Putamen (tissue), 1 donor: Measurements from ENCODE around the gene HLA-DQB1.
"Not testable (repeated sequence)": the region's sequence is repeated elsewhere in the genome, so short reads cannot be mapped to it uniquely, and the experiment has no call there.

Source experiments
- DNase-seq: peaks from one replicate; pipeline ENCODE4 v3.0.0-alpha.2; 2016; ENCODE audit warnings: low spot score

The HLA-DQB1 gene

DNA sequence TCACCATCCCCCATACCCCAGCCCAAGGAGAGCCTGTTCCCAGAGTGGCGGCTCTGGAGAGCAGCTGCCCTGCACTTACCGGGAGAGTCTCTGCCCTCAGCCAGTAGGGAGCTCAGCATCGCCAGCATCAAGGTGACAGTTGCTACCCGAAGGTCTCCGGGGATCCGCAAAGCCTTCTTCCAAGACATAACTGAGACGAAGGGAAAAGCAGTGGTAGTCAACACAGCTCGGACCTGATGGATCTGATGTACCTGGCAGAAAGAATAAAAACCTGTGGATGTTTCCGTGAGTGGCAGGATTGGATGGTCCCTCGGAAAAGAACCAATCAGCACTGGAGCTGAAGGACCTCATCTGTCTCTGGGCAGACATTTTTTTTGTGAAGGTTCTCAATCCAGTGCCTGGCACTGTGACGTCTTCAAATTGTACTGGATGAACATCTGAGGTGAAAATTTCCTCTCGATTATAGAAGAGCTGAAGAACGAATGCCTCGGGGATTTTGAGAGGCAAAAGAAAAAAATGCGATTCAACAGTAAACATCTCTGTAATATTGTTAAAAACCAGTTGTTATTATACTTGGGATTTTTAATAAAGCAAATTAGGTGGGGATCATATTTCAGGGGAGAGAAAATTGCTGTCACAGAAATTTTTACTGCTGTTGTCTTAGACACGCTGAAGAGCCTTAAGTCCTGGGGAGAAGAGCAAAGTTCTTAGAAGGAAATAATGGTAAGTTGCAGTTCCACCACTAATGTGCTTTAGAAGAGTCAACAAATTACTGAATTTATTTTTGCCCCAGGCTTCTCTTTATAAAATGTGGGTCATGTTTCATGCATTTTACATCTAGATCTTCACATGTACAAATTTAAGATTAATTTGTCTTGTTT is at the start of gene HLA-DQB1:
TSS of gene HLA-DQB1 (minus strand) at position 238 of the 881 bp plus-strand sequence. CDS start at position 188, 50 bp downstream.
- peak; percentile 30 for DNase-seq

DNA sequence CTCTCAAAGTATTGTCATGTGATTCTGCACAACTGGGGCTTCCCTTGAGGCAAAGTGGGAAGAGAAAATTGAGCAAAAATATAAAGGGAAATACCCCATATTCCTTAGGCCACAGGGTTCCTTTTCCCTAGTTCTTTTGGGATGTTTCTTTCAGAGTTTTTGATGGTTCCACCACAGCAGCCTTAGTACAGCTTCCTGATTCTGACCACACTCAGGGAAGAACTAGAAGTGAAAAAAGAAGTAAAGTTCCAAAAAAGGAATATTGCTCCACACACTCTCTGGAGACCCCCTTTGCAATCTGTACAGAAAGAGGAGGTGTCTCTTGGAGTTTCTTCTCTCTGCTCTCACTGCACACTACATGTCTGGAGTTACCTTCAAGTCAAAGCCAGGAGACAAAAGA is 46.8 kb upstream of the HLA-DQB1 start:
- DNase-seq: no peak

GRCh38 chr6:32709625-32710024 is 43.2 kb upstream of the HLA-DQB1 start:
- no peak for DNase-seq

- not testable (repeated sequence) for DNase-seq
Observed at GRCh38 chr6:32705164-32705563, 38.7 kb upstream of the HLA-DQB1 start.

GRCh38 chr6:32703347-32703746 is 36.9 kb upstream of the HLA-DQB1 start:
- no peak for DNase-seq

- DNase-seq: peak; percentile 24
Observed at GRCh38 chr6:32700391-32701040, 34.1 kb upstream of the HLA-DQB1 start.

DNA sequence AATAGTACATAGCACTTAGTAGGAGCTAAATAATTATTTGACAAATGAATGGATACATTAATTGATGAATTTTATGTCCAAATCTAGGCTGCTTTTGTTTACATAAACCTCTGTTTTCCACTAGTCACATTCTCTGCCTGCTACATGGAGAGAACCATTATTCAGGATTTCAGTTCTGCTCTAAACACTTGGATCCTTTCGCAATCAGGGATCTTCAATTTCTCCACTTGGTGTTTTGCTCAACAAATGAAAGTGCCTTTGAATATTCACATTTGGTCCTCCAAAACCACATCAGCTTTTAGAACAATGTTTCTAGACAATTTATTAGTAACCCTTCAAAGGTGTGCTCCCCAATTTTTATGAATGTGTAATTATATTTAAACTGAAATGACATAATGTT is 30.6 kb upstream of the HLA-DQB1 start:
- no peak for DNase-seq

DNA sequence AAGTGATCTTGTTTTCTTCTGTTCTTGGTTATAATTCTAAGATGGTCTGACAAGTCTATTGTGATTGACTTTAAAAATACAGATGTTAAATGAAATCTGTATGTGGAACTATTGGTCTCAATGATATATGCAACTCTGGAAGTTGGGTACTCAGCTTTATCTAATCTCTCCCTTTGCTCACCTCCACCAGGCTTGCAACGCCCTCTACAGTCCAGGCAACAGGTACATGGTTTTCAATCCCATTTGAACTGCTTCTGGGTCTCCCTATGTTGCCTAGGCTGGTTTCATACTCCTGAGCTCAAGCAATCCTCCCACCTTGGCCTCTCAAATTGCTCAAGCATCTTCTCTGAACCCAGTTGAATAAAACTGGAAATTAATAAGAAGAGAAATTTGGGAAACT is 25.6 kb upstream of the HLA-DQB1 start:
- no peak for DNase-seq

DNA sequence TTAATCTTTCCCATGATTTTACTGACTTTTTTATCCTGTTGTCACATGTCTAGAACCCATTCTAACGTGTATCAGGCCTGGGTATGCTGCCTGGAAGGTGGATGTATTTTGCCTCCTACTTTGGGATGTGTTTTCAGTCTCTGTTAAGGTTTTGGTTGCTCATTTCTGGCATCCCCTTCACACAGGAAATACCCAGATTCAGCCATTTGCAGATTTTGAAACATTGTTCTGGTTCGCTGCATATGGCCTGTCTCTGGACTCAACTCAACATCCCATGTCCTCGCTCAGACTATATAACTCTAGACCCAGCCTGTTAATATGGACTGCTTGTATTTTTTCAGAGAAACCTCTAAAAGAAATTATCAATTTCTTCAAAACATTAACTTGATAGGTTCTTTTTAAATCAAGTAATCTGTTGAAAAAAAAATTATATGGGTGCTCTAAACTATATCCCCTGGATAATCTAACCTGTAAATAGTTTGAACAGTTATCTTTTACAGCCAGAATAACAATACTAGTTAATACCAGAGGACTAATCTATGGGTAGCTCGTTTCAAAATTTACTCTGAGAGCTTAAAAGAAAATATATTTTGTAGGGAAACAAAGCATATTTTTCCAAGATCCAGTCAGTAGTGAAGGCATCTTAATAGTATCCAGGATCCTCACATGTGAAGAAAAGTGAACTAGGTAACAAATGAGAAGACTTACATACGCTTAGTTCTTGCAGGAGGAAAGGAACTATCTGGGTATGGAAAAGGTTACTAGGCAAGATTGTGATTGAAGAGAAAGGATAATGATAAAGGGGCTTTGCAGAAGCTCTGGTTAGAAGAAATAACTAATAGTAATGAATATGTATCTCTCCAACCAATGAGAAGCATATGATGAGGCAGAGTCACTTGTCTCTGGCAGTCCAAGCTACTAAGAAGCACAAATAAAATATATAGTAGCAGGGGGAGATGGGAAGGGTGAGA is 23.4 kb upstream of the HLA-DQB1 start:
- no peak for DNase-seq

GRCh38 chr6:32685603-32686002 is 19.1 kb upstream of the HLA-DQB1 start:
- DNase-seq: no peak

DNA sequence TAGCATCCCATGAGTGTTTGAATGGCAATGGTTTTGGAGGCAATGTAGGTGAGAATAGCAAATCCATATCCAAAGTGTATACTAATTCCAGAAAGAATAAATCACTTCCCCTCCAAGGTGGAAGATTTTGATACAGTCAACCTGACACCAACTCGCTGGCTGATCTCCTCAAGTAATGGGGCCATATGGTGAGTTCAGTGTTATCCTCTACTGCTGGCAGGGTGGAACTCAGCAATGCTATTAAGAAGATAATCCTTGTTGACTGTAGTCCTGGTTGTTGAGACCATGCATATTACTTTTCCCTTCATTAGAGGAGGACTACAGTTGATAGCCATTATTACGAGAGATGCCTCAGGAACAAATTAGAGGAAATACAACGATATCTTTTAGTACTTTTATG is 17.8 kb upstream of the HLA-DQB1 start:
- no peak for DNase-seq

DNA sequence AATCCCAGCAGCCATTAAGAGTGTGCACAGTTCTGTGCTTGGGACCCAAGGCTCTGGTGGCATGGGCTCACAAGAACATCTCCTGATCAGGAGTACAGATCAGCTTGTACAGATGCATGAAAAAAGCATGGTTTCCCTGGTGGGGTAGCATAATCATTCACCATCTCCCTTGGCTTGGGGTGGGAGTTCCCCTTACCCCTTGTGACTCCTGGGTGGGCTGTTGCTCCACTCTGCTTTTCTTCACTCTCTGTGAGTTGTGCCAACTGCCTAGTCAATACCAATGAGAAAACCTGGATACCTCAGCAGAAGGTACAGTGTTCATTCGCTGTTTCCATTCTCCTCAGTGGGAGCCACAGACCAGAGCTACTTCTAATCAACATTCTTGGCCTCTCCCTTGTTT is 13.6 kb upstream of the HLA-DQB1 start:
- DNase-seq: no peak

DNA sequence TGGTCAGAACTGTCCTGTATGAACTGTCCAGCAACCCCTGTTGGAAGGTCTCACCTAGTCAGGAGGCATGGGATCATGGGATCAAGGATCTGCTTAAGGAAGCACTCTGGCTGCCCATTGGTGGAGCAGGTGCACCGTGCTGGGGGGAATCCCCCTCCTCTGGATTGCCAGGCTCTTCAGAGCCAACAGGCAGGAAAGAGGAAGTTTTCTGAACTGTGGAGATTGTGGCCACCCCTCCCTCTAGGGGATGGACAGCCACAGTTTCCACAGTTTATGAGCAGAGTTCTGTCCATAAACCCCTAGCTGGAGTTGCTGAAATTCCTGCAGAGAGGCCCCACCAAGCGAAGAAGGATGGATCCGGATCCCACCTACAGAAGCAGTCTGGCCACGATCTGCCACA is 13.0 kb upstream of the HLA-DQB1 start:
- DNase-seq: no peak

DNA sequence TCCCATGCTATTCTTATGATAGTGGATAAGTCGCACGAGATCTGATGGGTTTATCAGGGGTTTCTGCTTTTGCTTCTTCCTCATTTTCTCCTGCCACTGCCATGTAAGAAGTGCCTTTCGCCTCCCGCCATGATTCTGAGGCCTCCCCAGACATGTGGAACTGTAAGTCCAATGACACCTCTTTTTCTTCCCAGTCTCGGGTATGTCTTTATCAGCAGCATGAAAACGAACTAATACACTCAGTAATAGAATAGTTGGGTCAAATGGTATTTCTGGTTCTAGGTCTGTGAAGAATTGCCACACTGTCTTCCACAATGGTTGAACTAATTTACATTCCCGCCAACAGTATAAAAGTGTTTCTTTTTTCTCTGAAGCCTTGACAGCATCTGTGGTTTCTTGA is 7.7 kb upstream of the HLA-DQB1 start:
- not testable (repeated sequence) for DNase-seq

GRCh38 chr6:32671908-32672307 is 5.5 kb upstream of the HLA-DQB1 start:
- DNase-seq: not testable (repeated sequence)

DNA sequence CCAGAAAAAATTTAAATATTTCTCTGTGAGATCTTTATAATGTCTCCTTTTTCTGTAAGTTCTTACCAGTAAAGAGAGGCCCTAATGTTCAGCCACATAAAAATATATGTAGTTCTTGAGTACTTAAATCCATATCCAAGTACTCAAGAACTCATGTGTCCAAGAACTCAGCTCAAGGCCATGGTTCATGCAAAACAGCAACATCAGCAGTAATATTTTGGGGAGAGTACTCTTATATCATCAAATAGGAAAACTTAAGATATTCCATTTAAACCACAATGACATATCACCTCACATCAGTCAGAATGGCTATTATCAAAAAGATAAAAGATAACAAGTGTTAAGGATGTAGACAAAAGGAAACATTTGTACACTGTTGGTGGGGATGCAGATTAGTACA is 3.4 kb upstream of the HLA-DQB1 start:
- no peak for DNase-seq

DNA sequence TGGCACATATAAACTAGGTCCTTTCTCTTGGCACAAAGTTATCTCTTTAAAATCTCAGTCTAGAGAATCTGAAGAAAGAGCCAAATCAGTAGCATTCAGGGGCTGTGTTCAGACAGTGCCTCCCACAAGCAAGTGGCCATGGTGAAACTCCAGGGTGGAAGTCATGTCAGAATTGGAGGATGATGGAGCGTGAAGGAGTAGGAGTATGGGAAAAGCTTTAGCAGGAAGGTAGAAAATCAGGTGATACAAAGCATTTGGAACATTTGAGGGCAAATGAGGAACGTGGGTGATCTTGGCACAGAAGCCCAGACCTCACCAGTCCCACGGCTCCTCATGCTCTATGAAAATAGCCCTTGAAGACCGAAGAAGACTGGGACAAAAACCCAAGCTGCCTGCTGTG is 2.8 kb upstream of the HLA-DQB1 start:
- no peak for DNase-seq

DNA sequence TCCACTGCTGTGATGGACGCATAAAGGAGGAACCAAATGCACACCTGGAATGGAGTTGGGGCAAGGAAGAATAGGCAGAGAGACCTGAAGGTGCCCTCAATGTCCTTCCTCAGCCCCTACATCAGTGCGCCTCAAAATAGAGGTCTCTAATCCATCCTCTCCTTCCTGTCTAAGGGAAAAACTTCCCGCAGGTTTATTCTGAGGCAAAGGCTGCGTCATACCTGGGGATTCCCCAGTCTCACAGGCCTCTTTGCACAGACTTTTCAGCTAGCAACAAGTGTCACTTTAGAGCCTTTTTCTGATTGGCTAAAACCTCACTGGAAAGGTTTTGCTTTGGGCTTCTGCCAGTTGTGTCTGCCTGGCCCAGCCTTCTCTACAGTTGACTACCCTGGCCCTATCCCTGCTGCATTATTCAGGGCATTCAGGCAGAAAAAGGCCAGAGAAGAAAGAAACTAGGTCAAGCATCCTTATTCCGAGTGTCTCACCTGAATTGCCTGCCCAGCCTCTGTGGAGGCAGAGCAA is 1.8 kb upstream of the HLA-DQB1 start:
- DNase-seq: peak; percentile 19

DNA sequence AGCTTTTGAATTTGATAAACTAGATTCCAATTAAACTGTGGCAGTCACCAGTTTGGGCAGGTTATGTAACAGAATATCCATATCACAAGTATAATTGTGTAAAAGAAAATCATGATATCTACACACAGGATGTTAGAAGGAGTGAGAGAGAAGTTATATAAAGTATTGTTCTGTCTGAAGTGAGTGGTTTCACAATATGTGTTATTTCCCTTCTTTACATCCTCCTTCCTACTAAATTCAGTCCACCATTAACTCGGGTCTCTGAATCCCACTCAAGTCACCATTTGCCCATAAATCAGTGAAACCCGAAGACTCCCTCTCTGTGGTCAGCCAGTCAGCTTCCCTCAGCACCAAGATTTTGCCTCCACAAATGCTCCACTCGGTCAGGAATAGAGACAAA is 796 bp downstream of the HLA-DQB1 start:
- DNase-seq: no peak

DNA sequence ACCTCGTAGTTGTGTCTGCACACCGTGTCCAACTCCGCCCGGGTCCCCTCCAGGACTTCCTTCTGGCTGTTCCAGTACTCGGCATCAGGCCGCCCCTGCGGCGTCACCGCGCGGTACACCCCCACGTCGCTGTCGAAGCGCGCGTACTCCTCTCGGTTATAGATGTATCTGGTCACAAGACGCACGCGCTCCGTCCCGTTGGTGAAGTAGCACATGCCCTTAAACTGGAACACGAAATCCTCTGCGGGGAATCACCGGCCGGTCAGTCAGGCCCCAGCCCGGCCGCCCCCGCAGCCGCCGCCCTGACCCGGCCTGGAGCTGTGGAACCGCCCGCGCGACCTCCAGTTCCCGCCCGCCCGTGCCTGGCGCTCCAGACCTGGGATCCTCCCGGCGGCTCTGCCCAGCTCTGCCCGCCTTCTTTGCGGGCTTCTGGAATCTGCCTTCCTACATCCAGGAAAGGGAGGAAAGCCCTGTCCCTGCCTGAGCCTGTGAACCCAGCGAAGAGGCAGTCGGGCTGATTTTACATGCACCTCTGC is 1.6 kb downstream of the HLA-DQB1 start:
- DNase-seq: no peak

DNA sequence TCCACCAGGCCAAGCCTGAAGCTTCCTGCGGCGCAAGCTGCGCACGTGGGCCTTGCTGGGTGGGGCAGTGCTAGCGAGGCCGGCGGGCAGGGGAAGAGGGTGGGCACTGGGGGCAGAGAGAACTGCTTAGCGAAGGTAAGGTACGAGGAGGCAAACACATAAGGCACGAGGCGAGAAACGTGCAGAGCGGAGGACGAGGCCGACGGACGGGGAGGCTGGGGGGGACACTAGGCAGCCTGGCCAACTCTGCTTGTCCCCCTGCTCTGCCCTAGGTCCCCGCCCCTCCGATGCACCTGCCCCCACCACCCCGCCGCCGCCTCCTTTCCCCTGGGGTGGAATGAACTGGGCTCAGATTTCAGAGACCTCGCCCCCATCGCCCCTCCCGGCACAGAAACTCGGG is 2.1 kb downstream of the HLA-DQB1 start:
- no peak for DNase-seq

DNA sequence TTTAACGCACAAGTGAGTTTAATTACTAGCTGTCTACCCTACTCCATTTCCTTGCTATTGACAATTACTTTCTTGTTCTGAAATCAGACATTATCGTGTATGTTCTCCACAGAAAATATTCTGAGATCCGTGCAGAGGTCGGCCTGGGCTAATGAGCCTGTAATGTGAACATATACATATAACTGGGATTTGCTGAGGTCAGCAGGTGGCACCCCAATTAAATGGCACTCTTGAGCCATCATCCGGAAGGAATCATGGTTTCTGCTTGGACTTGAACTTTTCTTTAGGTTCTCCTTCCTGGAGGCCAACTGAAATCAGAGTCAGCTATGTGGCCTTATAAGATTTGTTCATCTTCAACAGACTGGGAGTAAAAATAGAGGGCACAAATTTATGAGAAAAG is 3.6 kb downstream of the HLA-DQB1 start:
- DNase-seq: no peak
